ENCODE results near the gene LCE1D. TPM values are rescaled to one million over a fixed set of nuclear protein-coding genes. Genes with fewer than 3 reads are reported as not detected.

Gene LCE1D
- total and polyA plus RNA-seq, 2 of the 13 experiments (the other 11 are each of a cell fraction or from before 2014, with no cell fraction given) = not detected

GRCh38 chr1:152827173-152827572 lies 30.7 kb downstream of the LCE1D start, which contains the start of gene LCE1A:
LCE1A (plus strand) TSS chr1:152827473; CDS start chr1:152827473, 0 bp downstream.
- POLR2A ChIA-PET = no interaction called here
- Histone ChIP-seq H3K4me2 (ENCODE audit: low read depth, low read length) (no peak within 1 kb of the TSS), H3K27me3 (ENCODE audit: control insufficient read depth in 1 of 2, insufficient read depth in 2 of 2, low read length in 2 of 2) (no peaks in the 10 kb centered on the region), H4K20me1 (ENCODE audit: insufficient read depth, low read length) (no peaks in the 10 kb centered on the region), H3K36me3 (replicated peaks in 1 of 2; ENCODE audit: control insufficient read depth in 1 of 2, insufficient read depth in 2 of 2, low read length in 2 of 2) (no peaks in the 10 kb centered on the region), H2AFZ (ENCODE audit: low read length) (no peak within 1 kb of the TSS), H3K27ac (ENCODE audit: extremely low read length, insufficient read depth, low read length) (no peak within 1 kb of the TSS), H3K79me2 (ENCODE audit: insufficient read depth, low read length) (no peaks in the 10 kb centered on the region), H3K9me3 (ENCODE audit: low read length) (no peaks in the 10 kb centered on the region), H3K4me3 (replicated peaks in 1 of 3; ENCODE audit: insufficient read depth in 1 of 3, low read depth in 2 of 3, low read length in 3 of 3) (no peak within 1 kb of the TSS), H3K9ac (ENCODE audit: insufficient read depth, low read depth, low read length) (no peak within 1 kb of the TSS), H3K4me1 (ENCODE audit: insufficient read depth, low read length) (no peaks in the 10 kb centered on the region)
- in situ Hi-C loops (cut with HindIII; ENCODE audit: extremely low pct_ligation_motif_present, low pct_unique_long_range_greater_than_20kb) = no loop called here
- DNase-seq (ENCODE audit: low spot score) (no peak), FAIRE-seq (no peak), ATAC-seq (no peak)
- WGBS (ENCODE audit: low lambda C conversion rate) = 0% methylated on average over 2 of the region's 2 CpGs
- intact Hi-C loops (cut with micrococcal nuclease; ENCODE audit: unreplicated experiment) = no loop called here
- no TSS peak for BruUV-seq (replicated peaks)
- CTCF ChIA-PET (ENCODE audit: low intra/inter-chr PET ratio, low total read pairs) = no interaction called here
- TF ChIP-seq ZBTB38 (CRISPR knock-in tag; IDR thresholded peaks at IDR 0.05) = no peak
- no peak for TF ChIP-seq AFF4 (CRISPR knock-in tag; IDR thresholded peaks at IDR 0.05)
- no peak for TF ChIP-seq SALL2 (CRISPR knock-in tag; IDR thresholded peaks at IDR 0.05)
- TF ChIP-seq RFX3 (CRISPR knock-in tag; IDR thresholded peaks at IDR 0.05) = no peak
- no peak for TF ChIP-seq ZNF550 (CRISPR knock-in tag; IDR thresholded peaks at IDR 0.05; ENCODE audit: borderline replicate concordance)
- TF ChIP-seq TEAD3 (CRISPR knock-in tag; optimal IDR thresholded peaks at IDR 0.05; ENCODE audit: borderline replicate concordance) = no peak
- no peak for TF ChIP-seq ATF7 (IDR thresholded peaks at IDR 0.05)
- TF ChIP-seq ATF7 (CRISPR knock-in tag; IDR thresholded peaks at IDR 0.05) = no peak
- TF ChIP-seq, protein P1, sequence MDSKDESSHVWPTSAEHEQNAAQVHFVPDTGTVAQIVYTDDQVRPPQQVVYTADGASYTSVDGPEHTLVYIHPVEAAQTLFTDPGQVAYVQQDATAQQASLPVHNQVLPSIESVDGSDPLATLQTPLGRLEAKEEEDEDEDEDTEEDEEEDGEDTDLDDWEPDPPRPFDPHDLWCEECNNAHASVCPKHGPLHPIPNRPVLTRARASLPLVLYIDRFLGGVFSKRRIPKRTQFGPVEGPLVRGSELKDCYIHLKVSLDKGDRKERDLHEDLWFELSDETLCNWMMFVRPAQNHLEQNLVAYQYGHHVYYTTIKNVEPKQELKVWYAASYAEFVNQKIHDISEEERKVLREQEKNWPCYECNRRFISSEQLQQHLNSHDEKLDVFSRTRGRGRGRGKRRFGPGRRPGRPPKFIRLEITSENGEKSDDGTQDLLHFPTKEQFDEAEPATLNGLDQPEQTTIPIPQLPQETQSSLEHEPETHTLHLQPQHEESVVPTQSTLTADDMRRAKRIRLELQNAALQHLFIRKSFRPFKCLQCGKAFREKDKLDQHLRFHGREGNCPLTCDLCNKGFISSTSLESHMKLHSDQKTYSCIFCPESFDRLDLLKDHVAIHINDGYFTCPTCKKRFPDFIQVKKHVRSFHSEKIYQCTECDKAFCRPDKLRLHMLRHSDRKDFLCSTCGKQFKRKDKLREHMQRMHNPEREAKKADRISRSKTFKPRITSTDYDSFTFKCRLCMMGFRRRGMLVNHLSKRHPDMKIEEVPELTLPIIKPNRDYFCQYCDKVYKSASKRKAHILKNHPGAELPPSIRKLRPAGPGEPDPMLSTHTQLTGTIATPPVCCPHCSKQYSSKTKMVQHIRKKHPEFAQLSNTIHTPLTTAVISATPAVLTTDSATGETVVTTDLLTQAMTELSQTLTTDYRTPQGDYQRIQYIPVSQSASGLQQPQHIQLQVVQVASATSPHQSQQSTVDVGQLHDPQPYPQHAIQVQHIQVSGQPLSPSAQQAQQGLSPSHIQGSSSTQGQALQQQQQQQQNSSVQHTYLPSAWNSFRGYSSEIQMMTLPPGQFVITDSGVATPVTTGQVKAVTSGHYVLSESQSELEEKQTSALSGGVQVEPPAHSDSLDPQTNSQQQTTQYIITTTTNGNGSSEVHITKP (CRISPR knock-in tag; IDR thresholded peaks at IDR 0.05; ENCODE audit: low read depth) = no peak
- TF ChIP-seq GLI4 (CRISPR knock-in tag; IDR thresholded peaks at IDR 0.05; ENCODE audit: borderline replicate concordance) = no peak
- no peak for TF ChIP-seq ZNF101 (CRISPR knock-in tag; IDR thresholded peaks at IDR 0.05; ENCODE audit: borderline replicate concordance, low read depth)
- TF ChIP-seq GATAD2A (CRISPR knock-in tag; IDR thresholded peaks at IDR 0.05) = no peak
- no peak for TF ChIP-seq FOXK1 (CRISPR knock-in tag; IDR thresholded peaks at IDR 0.05; ENCODE audit: borderline replicate concordance, low read depth)
- TF ChIP-seq SIX1 (CRISPR knock-in tag; IDR thresholded peaks at IDR 0.05; ENCODE audit: borderline replicate concordance) = no peak
- TF ChIP-seq HNF4A (CRISPR knock-in tag; IDR thresholded peaks at IDR 0.05) = no peak
- TF ChIP-seq ZNF17 (CRISPR knock-in tag; IDR thresholded peaks at IDR 0.05) = no peak
- TF ChIP-seq ZNF781 (CRISPR knock-in tag; IDR thresholded peaks at IDR 0.05; ENCODE audit: borderline replicate concordance, not compliant biosample characterization) = no peak
- TF ChIP-seq RBM39 (IDR thresholded peaks at IDR 0.05; ENCODE audit: low read depth, low read length, poor library complexity, severe bottlenecking) = no peak

Measured in HepG2 (cell line).